Measurements from ENCODE around the gene LIPH.
"Not testable (repeated sequence)": the region's sequence is repeated elsewhere in the genome, so short reads cannot be mapped to it uniquely, and the experiment has no call there.

The LIPH gene

DNA sequence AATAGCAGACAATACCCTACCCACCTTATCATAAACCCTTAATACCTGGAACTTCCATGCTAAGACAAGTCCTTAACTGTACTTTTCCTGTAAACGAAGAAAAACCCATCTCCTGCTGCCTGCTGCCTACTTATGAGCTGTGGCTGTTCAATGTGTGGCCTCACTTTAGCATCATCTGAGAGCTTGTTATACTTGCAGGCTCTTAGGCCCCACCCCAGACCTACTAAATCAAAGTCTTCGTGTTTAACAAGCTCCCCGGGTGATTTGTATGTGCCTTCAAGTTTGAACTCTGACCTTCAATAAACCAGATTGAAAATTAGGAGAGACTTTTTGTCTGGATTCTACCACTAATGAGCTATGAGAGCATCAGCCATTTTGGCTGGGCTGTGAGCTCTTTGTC lies 82.8 kb downstream of the LIPH start:
- Histone ChIP-seq H3K79me2 (ENCODE audit: control insufficient read depth, insufficient read depth, low read length) (no peaks in the 10 kb centered on the region), H3K27me3 (ENCODE audit: insufficient read depth, low read length, poor library complexity) (no peaks in the 10 kb centered on the region), H3K27ac (ENCODE audit: low read depth, low read length) (no peak overlapping the region), H2BK15ac (replicated peaks; ENCODE audit: low read depth) (no peak overlapping the region), H3K4me2 (ENCODE audit: low read length) (no peak overlapping the region), H3K18ac (ENCODE audit: low read length) (no peak overlapping the region), H3K36me3 (ENCODE audit: control insufficient read depth, insufficient read depth, low read length) (no peaks in the 10 kb centered on the region), H3K79me1 (ENCODE audit: low read length) (no peaks in the 10 kb centered on the region), H2BK5ac (ENCODE audit: low read length) (no peak overlapping the region), H3K4ac (ENCODE audit: low read depth, low read length) (no peak overlapping the region), H2BK120ac (ENCODE audit: low read depth, low read length) (no peak overlapping the region), H3K4me1 (ENCODE audit: control insufficient read depth, low read depth, low read length) (peaks cover 3% of the 10 kb centered on the region), H3K23ac (ENCODE audit: low read length) (no peak overlapping the region), H4K8ac (ENCODE audit: low read depth, low read length) (no peak overlapping the region), H3K9ac (ENCODE audit: low read length) (no peak overlapping the region), H3K56ac (ENCODE audit: low read length) (no peak overlapping the region), H3K4me3 (ENCODE audit: low read length) (no peak overlapping the region), H4K5ac (ENCODE audit: low read length) (no peak overlapping the region), H2AK5ac (ENCODE audit: low read length) (no peak overlapping the region)
- WGBS (ENCODE audit: extremely low coverage, insufficient coverage, low lambda C conversion rate) = no CpG with 5 or more reads among the region's 3 CpGs
- DNase-seq = no peak

GRCh38 chr3:185466123-185466522 lies 86.3 kb downstream of the LIPH start:
- no CpG with 5 or more reads among the region's 5 CpGs for WGBS (ENCODE audit: extremely low coverage, insufficient coverage, low lambda C conversion rate)

GRCh38 chr3:185465471-185465870 lies 86.9 kb downstream of the LIPH start:
- Histone ChIP-seq H3K79me1 (ENCODE audit: low read length) (no peaks in the 10 kb centered on the region), H3K4me2 (ENCODE audit: low read length) (no peak overlapping the region), H2BK15ac (replicated peaks; ENCODE audit: low read depth) (no peak overlapping the region), H4K5ac (ENCODE audit: low read length) (no peak overlapping the region), H3K36me3 (ENCODE audit: control insufficient read depth, insufficient read depth, low read length) (no peaks in the 10 kb centered on the region), H3K18ac (ENCODE audit: low read length) (no peak overlapping the region), H3K56ac (ENCODE audit: low read length) (no peak overlapping the region), H3K4me3 (ENCODE audit: low read length) (no peak overlapping the region), H2AK5ac (ENCODE audit: low read length) (no peak overlapping the region), H3K79me2 (ENCODE audit: control insufficient read depth, insufficient read depth, low read length) (no peaks in the 10 kb centered on the region), H3K4ac (ENCODE audit: low read depth, low read length) (no peak overlapping the region), H4K8ac (ENCODE audit: low read depth, low read length) (no peak overlapping the region), H2BK120ac (ENCODE audit: low read depth, low read length) (no peak overlapping the region), H3K9ac (ENCODE audit: low read length) (no peak overlapping the region), H3K27me3 (ENCODE audit: insufficient read depth, low read length, poor library complexity) (no peaks in the 10 kb centered on the region), H3K23ac (ENCODE audit: low read length) (no peak overlapping the region), H2BK5ac (ENCODE audit: low read length) (no peak overlapping the region), H3K27ac (ENCODE audit: low read depth, low read length) (no peak overlapping the region), H3K4me1 (ENCODE audit: control insufficient read depth, low read depth, low read length) (peaks cover 3% of the 10 kb centered on the region)
- no peak for DNase-seq
- no CpG with 5 or more reads among the region's 9 CpGs for WGBS (ENCODE audit: extremely low coverage, insufficient coverage, low lambda C conversion rate)

More at GRCh38 chr3:185466123-185466522, 86.3 kb downstream of the LIPH start:
- not testable (repeated sequence) for H3K4me3 ChIP-seq (ENCODE audit: low read length); H2BK5ac ChIP-seq (ENCODE audit: low read length); H3K4ac ChIP-seq (ENCODE audit: low read depth, low read length); H2AK5ac ChIP-seq (ENCODE audit: low read length); H4K5ac ChIP-seq (ENCODE audit: low read length); H2BK120ac ChIP-seq (ENCODE audit: low read depth, low read length); H3K23ac ChIP-seq (ENCODE audit: low read length); H3K4me2 ChIP-seq (ENCODE audit: low read length); H3K27ac ChIP-seq (ENCODE audit: low read depth, low read length); H2BK15ac ChIP-seq (replicated peaks; ENCODE audit: low read depth); DNase-seq; H3K79me1 ChIP-seq (ENCODE audit: low read length); H3K79me2 ChIP-seq (ENCODE audit: control insufficient read depth, insufficient read depth, low read length); H3K18ac ChIP-seq (ENCODE audit: low read length); H3K36me3 ChIP-seq (ENCODE audit: control insufficient read depth, insufficient read depth, low read length); H4K8ac ChIP-seq (ENCODE audit: low read depth, low read length); H3K56ac ChIP-seq (ENCODE audit: low read length); H3K4me1 ChIP-seq (ENCODE audit: control insufficient read depth, low read depth, low read length); H3K27me3 ChIP-seq (ENCODE audit: insufficient read depth, low read length, poor library complexity); H3K9ac ChIP-seq (ENCODE audit: low read length)

- Histone ChIP-seq H3K4ac (ENCODE audit: low read depth, low read length) (no peak overlapping the region), H3K4me1 (ENCODE audit: control insufficient read depth, low read depth, low read length) (no peaks in the 10 kb centered on the region), H3K4me3 (ENCODE audit: low read length) (no peak overlapping the region), H3K79me1 (ENCODE audit: low read length) (no peaks in the 10 kb centered on the region), H3K79me2 (ENCODE audit: control insufficient read depth, insufficient read depth, low read length) (no peaks in the 10 kb centered on the region), H3K56ac (ENCODE audit: low read length) (no peak overlapping the region), H3K18ac (ENCODE audit: low read length) (no peak overlapping the region), H4K5ac (ENCODE audit: low read length) (no peak overlapping the region), H4K8ac (ENCODE audit: low read depth, low read length) (no peak overlapping the region), H3K27ac (ENCODE audit: low read depth, low read length) (no peak overlapping the region), H2BK5ac (ENCODE audit: low read length) (no peak overlapping the region), H2AK5ac (ENCODE audit: low read length) (no peak overlapping the region), H3K27me3 (ENCODE audit: insufficient read depth, low read length, poor library complexity) (no peaks in the 10 kb centered on the region), H2BK120ac (ENCODE audit: low read depth, low read length) (no peak overlapping the region), H3K23ac (ENCODE audit: low read length) (no peak overlapping the region), H3K36me3 (ENCODE audit: control insufficient read depth, insufficient read depth, low read length) (no peaks in the 10 kb centered on the region), H2BK15ac (replicated peaks; ENCODE audit: low read depth) (no peak overlapping the region), H3K4me2 (ENCODE audit: low read length) (no peak overlapping the region), H3K9ac (ENCODE audit: low read length) (no peak overlapping the region)
- WGBS (ENCODE audit: extremely low coverage, insufficient coverage, low lambda C conversion rate) = no CpG with 5 or more reads among the region's 6 CpGs
- peak; percentile 28 for DNase-seq
Measured at GRCh38 chr3:185460719-185461350, 91.6 kb downstream of the LIPH start.

DNA sequence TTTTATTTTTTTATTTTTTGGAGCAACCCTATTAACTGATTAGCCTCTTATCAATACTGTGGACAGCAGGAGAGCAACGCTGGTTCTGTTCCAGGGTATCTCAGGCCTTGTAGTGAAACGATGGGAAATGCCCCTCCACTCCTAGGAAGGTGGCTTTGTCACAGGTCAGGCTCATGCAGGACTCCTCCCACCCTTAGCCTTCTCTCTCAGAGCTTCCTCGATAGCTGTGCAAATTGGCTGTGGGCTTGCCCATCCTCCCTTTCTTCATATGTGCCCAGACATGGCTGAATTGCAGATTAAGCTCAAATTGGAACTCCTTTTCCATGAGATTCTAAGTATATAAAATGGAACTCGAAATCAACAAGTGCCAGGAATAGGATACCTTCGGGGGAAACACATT lies 92.1 kb downstream of the LIPH start:
- H3K4me3 ChIP-seq (ENCODE audit: low read length) = no peak overlapping the region
- H2BK120ac ChIP-seq (ENCODE audit: low read depth, low read length) = no peak overlapping the region
- H3K23ac ChIP-seq (ENCODE audit: low read length) = no peak overlapping the region
- no peaks in the 10 kb centered on the region for H3K79me2 ChIP-seq (ENCODE audit: control insufficient read depth, insufficient read depth, low read length)
- H3K9ac ChIP-seq (ENCODE audit: low read length) = no peak overlapping the region
- H3K79me1 ChIP-seq (ENCODE audit: low read length) = no peaks in the 10 kb centered on the region
- H3K27me3 ChIP-seq (ENCODE audit: insufficient read depth, low read length, poor library complexity) = no peaks in the 10 kb centered on the region
- no CpG with 5 or more reads among the region's 5 CpGs for WGBS (ENCODE audit: extremely low coverage, insufficient coverage, low lambda C conversion rate)
- no peak overlapping the region for H2AK5ac ChIP-seq (ENCODE audit: low read length)
- H3K36me3 ChIP-seq (ENCODE audit: control insufficient read depth, insufficient read depth, low read length) = no peaks in the 10 kb centered on the region
- no peak overlapping the region for H4K8ac ChIP-seq (ENCODE audit: low read depth, low read length)
- no peak overlapping the region for H3K4me2 ChIP-seq (ENCODE audit: low read length)
- no peaks in the 10 kb centered on the region for H3K4me1 ChIP-seq (ENCODE audit: control insufficient read depth, low read depth, low read length)
- DNase-seq = no peak
- H3K56ac ChIP-seq (ENCODE audit: low read length) = no peak overlapping the region
- no peak overlapping the region for H2BK15ac ChIP-seq (replicated peaks; ENCODE audit: low read depth)
- H3K27ac ChIP-seq (ENCODE audit: low read depth, low read length) = no peak overlapping the region
- H3K18ac ChIP-seq (ENCODE audit: low read length) = no peak overlapping the region
- no peak overlapping the region for H2BK5ac ChIP-seq (ENCODE audit: low read length)
- H3K4ac ChIP-seq (ENCODE audit: low read depth, low read length) = no peak overlapping the region
- H4K5ac ChIP-seq (ENCODE audit: low read length) = no peak overlapping the region

GRCh38 chr3:185457376-185457775 lies 95.0 kb downstream of the LIPH start:
- H3K4me2 ChIP-seq (ENCODE audit: low read length) = no peak overlapping the region
- WGBS (ENCODE audit: extremely low coverage, insufficient coverage, low lambda C conversion rate) = no CpG with 5 or more reads among the region's 2 CpGs
- H3K36me3 ChIP-seq (ENCODE audit: control insufficient read depth, insufficient read depth, low read length) = no peaks in the 10 kb centered on the region
- H3K4me3 ChIP-seq (ENCODE audit: low read length) = no peak overlapping the region
- H3K79me1 ChIP-seq (ENCODE audit: low read length) = no peaks in the 10 kb centered on the region
- H3K4ac ChIP-seq (ENCODE audit: low read depth, low read length) = no peak overlapping the region
- no peak overlapping the region for H2AK5ac ChIP-seq (ENCODE audit: low read length)
- H3K23ac ChIP-seq (ENCODE audit: low read length) = no peak overlapping the region
- no peak overlapping the region for H3K27ac ChIP-seq (ENCODE audit: low read depth, low read length)
- no peak overlapping the region for H4K5ac ChIP-seq (ENCODE audit: low read length)
- no peak overlapping the region for H3K9ac ChIP-seq (ENCODE audit: low read length)
- H3K27me3 ChIP-seq (ENCODE audit: insufficient read depth, low read length, poor library complexity) = no peaks in the 10 kb centered on the region
- H2BK15ac ChIP-seq (replicated peaks; ENCODE audit: low read depth) = no peak overlapping the region
- no peak overlapping the region for H3K18ac ChIP-seq (ENCODE audit: low read length)
- H2BK120ac ChIP-seq (ENCODE audit: low read depth, low read length) = no peak overlapping the region
- no peak for DNase-seq
- no peak overlapping the region for H4K8ac ChIP-seq (ENCODE audit: low read depth, low read length)
- no peaks in the 10 kb centered on the region for H3K79me2 ChIP-seq (ENCODE audit: control insufficient read depth, insufficient read depth, low read length)
- H3K4me1 ChIP-seq (ENCODE audit: control insufficient read depth, low read depth, low read length) = no peaks in the 10 kb centered on the region
- no peak overlapping the region for H2BK5ac ChIP-seq (ENCODE audit: low read length)
- no peak overlapping the region for H3K56ac ChIP-seq (ENCODE audit: low read length)

Measured in mesendoderm (in vitro differentiated cells).